HL-60 (cell line): Measurements from ENCODE around the gene MRTFA.

ENCODE experiments used
- CTCF ChIP-seq: IDR thresholded peaks from one replicate; pipeline ENCODE4 v1.5.1; 2011; ENCODE audit warnings: low read length, control low read depth, inconsistent platforms; ENCODE audit not compliant: insufficient read depth
- POLR2AphosphoS5 ChIP-seq: IDR thresholded peaks from 2 replicates; pipeline ENCODE4 v1.6.1; 2012; ENCODE audit warnings: low read depth

- TF ChIP-seq CTCF (no peak), POLR2AphosphoS5 (no peak)
These were observed 100.9 kb downstream of the MRTFA start for GRCh38 chr22:40535642-40536041.
